NCI-H2227 (cell line): Measurements from ENCODE around the gene RASGEF1C.
A peak's percentile ranks its signal among the peaks of the same experiment; 100 is the strongest.

Experiments
- DNase-seq: peaks from one replicate; lab custom pipeline; 2025; ENCODE audit not compliant: unreplicated experiment; lab: John Stamatoyannopoulos, UW

Gene RASGEF1C

GRCh38 chr5:180068519-180069090 lies 140.4 kb downstream of the RASGEF1C start:
- DNase-seq, result no peak

- DNase-seq, result no peak
These were observed 141.0 kb downstream of the RASGEF1C start for GRCh38 chr5:180067986-180068385.

- no peak for DNase-seq
These were observed 148.8 kb downstream of the RASGEF1C start for GRCh38 chr5:180060192-180060591.

DNA sequence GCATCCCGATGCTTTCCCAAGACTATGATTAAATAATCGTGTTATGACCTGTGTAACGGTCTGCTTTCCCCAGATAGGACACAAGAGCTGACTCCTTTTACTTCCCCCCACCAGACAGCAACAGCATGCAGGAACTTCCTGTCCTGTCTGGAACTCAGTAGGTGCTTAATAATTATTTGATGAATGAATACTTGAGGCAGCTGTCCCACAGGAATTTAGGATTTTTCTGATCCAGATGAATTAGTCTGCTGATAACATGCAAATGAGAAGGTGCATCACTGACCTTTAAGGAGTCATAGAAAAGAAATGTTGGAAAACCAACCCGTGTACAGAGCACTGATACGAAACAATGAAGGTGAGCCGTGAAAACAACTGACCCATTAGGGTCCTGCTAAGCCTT lies 149.7 kb downstream of the RASGEF1C start:
- no peak for DNase-seq

DNA sequence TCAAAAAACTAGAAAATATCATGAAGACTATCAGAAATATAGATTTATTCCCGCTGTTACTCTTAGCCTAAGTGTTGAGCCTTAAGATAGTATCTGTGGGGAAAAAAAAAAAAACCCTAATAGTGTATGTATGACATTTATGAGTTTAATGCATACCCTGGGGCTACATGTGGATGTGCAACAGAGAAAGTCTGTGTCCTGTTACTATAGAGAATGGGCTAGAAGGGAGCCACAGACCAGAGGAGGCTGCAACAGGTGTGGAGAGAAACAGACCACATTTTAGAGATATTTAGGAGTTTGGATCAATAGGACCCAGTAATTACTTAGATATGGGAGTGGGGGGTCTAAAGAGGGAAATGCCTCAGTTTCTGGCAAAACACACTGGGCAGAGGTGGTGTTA lies 152.9 kb downstream of the RASGEF1C start:
- DNase-seq, result no peak

GRCh38 chr5:180054226-180054625 lies 154.8 kb downstream of the RASGEF1C start:
- DNase-seq, result no peak

- peak; percentile 8 for DNase-seq
These were observed 155.9 kb downstream of the RASGEF1C start for GRCh38 chr5:180053061-180053602.

DNA sequence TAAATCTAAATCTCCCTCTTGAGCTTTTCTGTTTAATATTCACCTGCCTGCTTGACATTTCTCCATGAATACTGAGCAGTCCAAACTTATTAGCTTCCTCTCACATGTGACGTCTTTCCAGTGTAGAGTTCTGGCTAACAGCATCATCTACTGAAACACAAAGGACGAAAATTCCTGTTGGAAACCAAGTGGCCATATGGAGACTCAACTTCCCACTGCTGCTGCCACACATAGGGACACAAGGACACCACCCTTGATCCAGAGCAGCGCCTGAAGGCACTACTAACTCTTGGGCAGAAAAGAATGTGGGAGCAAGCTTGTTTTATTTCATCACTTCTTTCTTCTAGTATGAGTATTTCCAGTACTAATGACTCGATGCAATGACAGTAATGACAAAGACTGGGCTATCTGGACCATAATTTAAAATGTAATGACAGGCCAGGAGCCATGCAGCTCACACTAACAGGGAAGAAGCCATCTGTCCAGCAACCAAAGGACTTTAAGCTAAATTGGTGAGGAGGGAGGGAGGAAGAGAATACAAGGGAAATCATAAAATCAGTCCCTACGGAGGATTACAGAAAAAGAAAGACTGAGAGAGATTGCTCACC lies 156.7 kb downstream of the RASGEF1C start:
- no peak for DNase-seq
